Activated naive CD4-positive, alpha-beta T cell treated with anti-CD3 and anti-CD28 coated beads for 36 hours (primary cell): ENCODE data around the gene MALL. TPM values are rescaled to one million over a fixed set of nuclear protein-coding genes. Genes with fewer than 3 reads are reported as not detected.
"Not testable (repeated sequence)": the region's sequence is repeated elsewhere in the genome, so short reads cannot be mapped to it uniquely, and the experiment has no call there.

Experiments used
- CTCF ChIA-PET: fragments of 350-600 bp; sonication (Branson Sonifier 250); formaldehyde crosslinking; loops from one replicate; lab custom pipeline; 2021; ENCODE audit warnings: antibody characterized with exemption; lab: Charles Lee
- DNase-seq: peaks from one replicate; pipeline ENCODE4 v3.0.0-alpha.2; 2020
- H3K27ac Mint-ChIP-seq: one replicate; pipeline ENCODE4 v1.8.0; 2021; ENCODE audit warnings: mild to moderate bottlenecking, mixed read lengths
- H3K27me3 Mint-ChIP-seq: one replicate; pipeline ENCODE4 v1.8.0; 2021; ENCODE audit warnings: low read depth, mixed read lengths
- H3K36me3 Mint-ChIP-seq: one replicate; pipeline ENCODE4 v1.8.0; 2021; ENCODE audit warnings: low read depth, mixed read lengths
- H3K4me1 Mint-ChIP-seq: one replicate; pipeline ENCODE4 v1.8.0; 2021; ENCODE audit warnings: low read depth, mixed read lengths
- H3K4me3 Mint-ChIP-seq: one replicate; pipeline ENCODE4 v1.8.0; 2021; ENCODE audit warnings: mild to moderate bottlenecking, moderate library complexity, mixed read lengths
- H3K9me3 Mint-ChIP-seq: one replicate; pipeline ENCODE4 v1.8.0; 2021; ENCODE audit warnings: mixed read lengths
- intact Hi-C: fragments of 100-400 bp; cut with micrococcal nuclease; formaldehyde crosslinking; loops from one replicate; pipeline ENCODE4 v1.15.1; 2023
- total RNA-seq, 2 experiments: library from RNA; stranded (reverse); gene quantifications; one replicate each; pipeline ENCODE4 v1.2.3, GENCODE V29; 2021

MALL gene
- total RNA-seq, 2 experiments from 2014 or later, result 0.17 to 0.38 TPM

GRCh38 chr2:110101280-110101844, 14.3 kb downstream of the MALL start:
- CTCF ChIA-PET, result no interaction called here
- no peak overlapping the region for H3K4me3 Mint-ChIP-seq
- H3K27me3 Mint-ChIP-seq, result peaks cover 32% of the 10 kb centered on the region
- H3K4me1 Mint-ChIP-seq, result peaks cover 16% of the 10 kb centered on the region
- peak; percentile 39 for DNase-seq
- peaks cover 1% of the 10 kb centered on the region for H3K36me3 Mint-ChIP-seq
- no peaks in the 10 kb centered on the region for H3K9me3 Mint-ChIP-seq
- intact Hi-C loops, result no loop called here
- no peak overlapping the region for H3K27ac Mint-ChIP-seq

GRCh38 chr2:110100880-110101279, 14.7 kb downstream of the MALL start:
- H3K36me3 Mint-ChIP-seq, DNase-seq, H3K4me3 Mint-ChIP-seq, H3K27ac Mint-ChIP-seq, CTCF ChIA-PET, intact Hi-C loops, H3K9me3 Mint-ChIP-seq: not testable (repeated sequence)
- H3K4me1 Mint-ChIP-seq, result peaks cover 12% of the 10 kb centered on the region
- peaks cover 27% of the 10 kb centered on the region for H3K27me3 Mint-ChIP-seq

- H3K4me3 Mint-ChIP-seq, result no peak overlapping the region
- DNase-seq, result no peak
- H3K36me3 Mint-ChIP-seq, result no peaks in the 10 kb centered on the region
- H3K27me3 Mint-ChIP-seq, result peaks cover 25% of the 10 kb centered on the region
- H3K27ac Mint-ChIP-seq, result no peak overlapping the region
- intact Hi-C loops, result no loop called here
- no peaks in the 10 kb centered on the region for H3K9me3 Mint-ChIP-seq
- H3K4me1 Mint-ChIP-seq, result peaks cover 10% of the 10 kb centered on the region
- CTCF ChIA-PET, result no interaction called here
These were observed 15.1 kb downstream of the MALL start for GRCh38 chr2:110100480-110100879.

DNA sequence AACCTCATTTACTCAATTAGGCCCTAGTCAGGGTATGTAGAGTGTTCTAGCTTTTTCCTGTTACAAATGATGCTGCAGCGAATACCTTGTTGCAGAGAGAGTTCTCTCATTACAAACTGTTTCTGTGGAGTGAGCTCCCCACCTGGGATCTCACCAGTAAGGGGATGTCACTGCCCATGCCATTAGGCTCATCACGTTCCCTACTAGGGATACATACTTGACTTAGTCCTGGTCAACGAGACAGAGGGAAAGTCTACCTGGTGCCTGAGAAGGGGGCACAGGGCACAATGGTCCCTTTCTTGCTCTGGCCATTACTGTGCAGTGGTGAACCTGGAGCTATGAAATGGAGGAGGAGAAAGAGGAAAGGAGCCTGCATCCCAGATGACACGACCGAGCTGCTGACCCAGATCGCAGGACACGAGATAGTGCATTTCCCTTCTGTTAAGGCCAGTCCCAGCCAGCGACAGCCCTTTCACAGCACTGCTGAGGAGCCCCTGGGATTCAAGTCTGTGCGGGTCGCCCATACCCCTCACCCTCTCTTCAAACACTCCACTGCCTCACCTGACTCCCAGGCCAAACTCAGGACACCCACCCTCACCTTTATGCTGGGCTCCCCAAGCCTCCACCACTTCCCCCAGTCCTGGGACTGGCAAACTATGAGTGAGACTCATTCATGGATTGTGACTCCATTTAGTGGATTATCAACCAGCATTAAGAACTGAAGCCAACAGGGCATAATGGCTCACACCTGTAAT, 16.0 kb downstream of the MALL start:
- H3K9me3 Mint-ChIP-seq, result no peaks in the 10 kb centered on the region
- H3K27me3 Mint-ChIP-seq, result peaks cover 18% of the 10 kb centered on the region
- intact Hi-C loops, result no loop called here
- no peak overlapping the region for H3K27ac Mint-ChIP-seq
- no peak for DNase-seq
- peaks cover 10% of the 10 kb centered on the region for H3K4me1 Mint-ChIP-seq
- no peak overlapping the region for H3K4me3 Mint-ChIP-seq
- H3K36me3 Mint-ChIP-seq, result no peaks in the 10 kb centered on the region
- CTCF ChIA-PET, result no interaction called here

GRCh38 chr2:110099038-110099425, 16.6 kb downstream of the MALL start:
- Mint-ChIP-seq H3K36me3 (no peaks in the 10 kb centered on the region), H3K4me3 (no peak overlapping the region), H3K27ac (no peak overlapping the region), H3K27me3 (peaks cover 14% of the 10 kb centered on the region), H3K9me3 (no peaks in the 10 kb centered on the region), H3K4me1 (peaks cover 10% of the 10 kb centered on the region)
- intact Hi-C loops, result no loop called here
- DNase-seq, result no peak
- CTCF ChIA-PET, result no interaction called here

DNA sequence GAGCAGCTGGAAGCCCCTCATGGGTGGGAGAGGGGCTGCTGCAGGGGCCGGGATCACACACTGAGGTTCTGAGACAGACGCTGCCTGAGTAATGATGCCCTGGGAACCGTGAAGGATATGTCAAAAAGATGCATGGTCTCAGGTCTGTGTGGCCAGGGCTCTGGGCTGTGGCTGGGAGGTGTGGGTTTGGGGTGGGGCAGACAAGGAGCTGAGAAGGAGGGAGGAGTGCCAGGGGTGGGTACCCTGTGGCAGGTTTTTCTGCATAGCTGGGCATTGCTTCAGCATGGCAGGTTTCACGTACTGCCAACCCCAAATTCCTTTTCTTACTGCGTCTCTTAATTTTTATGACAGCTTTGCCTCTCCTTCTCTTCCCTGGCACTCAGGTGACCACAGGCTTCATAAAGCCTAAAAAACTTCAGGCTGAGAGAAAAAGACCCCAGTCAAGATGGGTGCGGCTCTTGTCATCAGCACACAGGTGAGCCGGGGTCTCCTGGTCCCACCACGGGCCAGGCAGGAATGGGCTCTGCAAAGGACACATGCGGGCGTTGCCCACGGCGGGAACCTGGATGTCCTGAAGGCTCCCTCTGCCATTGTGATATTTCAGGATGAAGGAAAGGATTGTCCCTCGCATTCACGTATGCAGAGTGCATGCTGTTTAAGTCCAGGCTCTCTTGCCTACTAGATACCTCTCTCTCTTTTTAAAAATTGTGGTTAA, 18.0 kb downstream of the MALL start:
- no peaks in the 10 kb centered on the region for H3K9me3 Mint-ChIP-seq
- H3K27ac Mint-ChIP-seq, result no peak overlapping the region
- CTCF ChIA-PET, result no interaction called here
- H3K4me1 Mint-ChIP-seq, result peaks cover 10% of the 10 kb centered on the region
- no peak overlapping the region for H3K4me3 Mint-ChIP-seq
- intact Hi-C loops, result no loop called here
- no peak for DNase-seq
- peaks cover 9% of the 10 kb centered on the region for H3K27me3 Mint-ChIP-seq
- no peaks in the 10 kb centered on the region for H3K36me3 Mint-ChIP-seq

GRCh38 chr2:110095994-110096633, 19.5 kb downstream of the MALL start:
- CTCF ChIA-PET, result no interaction called here
- no peak for DNase-seq
- Mint-ChIP-seq H3K4me1 (peaks cover 2% of the 10 kb centered on the region), H3K4me3 (no peak overlapping the region), H3K9me3 (no peaks in the 10 kb centered on the region), H3K27ac (no peak overlapping the region), H3K36me3 (no peaks in the 10 kb centered on the region), H3K27me3 (peaks cover 4% of the 10 kb centered on the region)
- intact Hi-C loops, result no loop called here

DNA sequence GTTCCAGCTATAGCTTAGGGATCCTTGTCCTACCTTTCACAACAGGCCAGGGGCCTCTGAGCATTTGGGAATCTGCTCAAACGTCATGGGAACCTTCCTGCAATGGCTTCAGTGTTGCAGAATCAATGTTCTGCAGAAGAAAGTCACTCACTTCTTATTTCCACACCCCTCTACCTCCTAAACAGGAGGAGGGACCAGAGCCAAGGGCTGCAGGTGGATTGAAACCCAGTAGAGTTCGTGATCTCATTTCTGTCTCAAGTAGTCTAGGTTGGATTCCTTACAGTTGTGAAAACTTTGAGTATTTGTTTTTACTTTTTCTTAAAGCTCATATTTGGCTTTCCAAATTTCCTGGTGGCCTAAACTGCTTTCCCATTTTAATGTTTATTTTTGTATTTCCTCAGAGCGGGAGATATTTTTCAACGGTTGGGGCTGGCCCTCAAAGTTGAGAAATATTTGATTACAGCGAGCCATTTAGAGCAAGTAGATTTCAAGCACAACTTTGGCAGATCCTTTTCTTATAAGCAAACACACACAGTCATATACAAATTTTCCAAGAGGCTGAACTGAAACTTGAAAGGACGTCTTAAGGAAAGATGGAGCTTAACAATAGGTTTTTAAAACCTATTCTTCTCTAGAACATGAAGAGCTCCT, 20.6 kb downstream of the MALL start:
- CTCF ChIA-PET, result interaction anchor here (0.7 kb wide), 1 partner anchor 751 kb away, joined by 3 read pairs; no protein-coding TSS in a partner anchor
- intact Hi-C loops, H3K36me3 Mint-ChIP-seq: not testable (repeated sequence)

DNA sequence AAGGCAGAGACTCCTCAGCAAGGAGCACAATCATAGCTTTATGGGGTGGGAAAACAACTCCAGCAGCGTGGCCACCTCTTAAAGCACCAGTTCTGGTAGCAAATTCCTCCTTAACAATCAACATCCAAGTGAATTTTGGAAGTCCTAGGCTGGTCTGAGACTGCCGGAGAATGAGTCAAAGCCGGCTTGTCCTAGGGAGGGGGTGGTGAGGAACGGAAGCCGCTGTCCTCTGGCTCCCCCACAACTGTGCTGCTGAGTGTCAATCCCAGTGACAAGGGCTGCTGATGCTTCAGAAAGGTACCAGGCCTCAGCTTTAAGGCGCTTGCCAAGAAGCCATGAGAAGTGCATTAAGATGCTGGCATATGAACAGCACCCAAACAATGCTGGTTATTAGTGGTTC, 21.7 kb downstream of the MALL start:
- H3K27ac Mint-ChIP-seq, CTCF ChIA-PET, H3K27me3 Mint-ChIP-seq, DNase-seq, H3K9me3 Mint-ChIP-seq, H3K36me3 Mint-ChIP-seq, H3K4me1 Mint-ChIP-seq, H3K4me3 Mint-ChIP-seq, intact Hi-C loops: not testable (repeated sequence)

More for the DNA sequence above, 20.6 kb downstream of the MALL start:
- not testable (repeated sequence) for H3K27ac Mint-ChIP-seq, H3K9me3 Mint-ChIP-seq, DNase-seq, H3K4me3 Mint-ChIP-seq, H3K27me3 Mint-ChIP-seq, H3K4me1 Mint-ChIP-seq

DNA sequence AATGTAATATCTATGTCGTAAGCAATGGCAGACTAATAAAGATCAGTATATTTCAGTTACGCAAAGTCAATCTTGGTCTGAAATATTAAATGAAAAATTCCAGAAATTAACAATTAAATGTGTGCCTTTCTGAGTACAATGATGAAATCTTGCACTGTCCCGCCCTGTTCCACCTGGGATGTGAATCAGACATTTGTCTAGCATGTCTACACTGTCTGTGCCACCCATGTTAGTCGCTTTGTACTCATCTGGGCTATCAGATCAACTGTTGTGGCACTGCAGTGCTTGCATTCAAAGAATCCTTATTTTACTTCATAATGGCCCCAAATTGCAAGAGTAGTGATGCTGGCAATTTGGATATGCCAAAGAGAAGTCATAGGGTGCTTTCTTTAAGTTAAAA, 25.5 kb downstream of the MALL start:
- H3K9me3 Mint-ChIP-seq, H3K4me3 Mint-ChIP-seq, intact Hi-C loops, DNase-seq, H3K27me3 Mint-ChIP-seq, H3K4me1 Mint-ChIP-seq, H3K36me3 Mint-ChIP-seq, H3K27ac Mint-ChIP-seq, CTCF ChIA-PET: not testable (repeated sequence)

GRCh38 chr2:110083757-110084156, 31.9 kb downstream of the MALL start:
- H3K27me3 Mint-ChIP-seq, DNase-seq, H3K4me3 Mint-ChIP-seq, CTCF ChIA-PET, H3K4me1 Mint-ChIP-seq, H3K27ac Mint-ChIP-seq, intact Hi-C loops, H3K9me3 Mint-ChIP-seq, H3K36me3 Mint-ChIP-seq: not testable (repeated sequence)

GRCh38 chr2:110083162-110083561, 32.5 kb downstream of the MALL start:
- DNase-seq, H3K36me3 Mint-ChIP-seq, H3K27ac Mint-ChIP-seq, CTCF ChIA-PET, H3K9me3 Mint-ChIP-seq, intact Hi-C loops, H3K27me3 Mint-ChIP-seq, H3K4me1 Mint-ChIP-seq, H3K4me3 Mint-ChIP-seq: not testable (repeated sequence)
